K562 (cell line): ENCODE data around the gene BCAR3. TPM values are rescaled to one million over a fixed set of nuclear protein-coding genes. Genes with fewer than 3 reads are reported as not detected.
A peak's percentile ranks its signal among the peaks of the same experiment; 100 is the strongest.

Experiments used
- ATAC-seq: fragments of 200-7000 bp; cut with Tn5 transposase; 3 replicates; pipeline ENCODE4 v1.9.1; 2020; ENCODE audit warnings: moderate library complexity
- BruUV-seq: library from RNA; stranded (reverse); fragments of 400-500 nt; replicated peaks from 2 replicates; lab custom pipeline; 2021; lab: Mats Ljungman, UMichigan
- CTCF ChIA-PET: fragments of 300-600 bp; formaldehyde crosslinking; extraction: SDS; loops from one replicate; lab custom pipeline; 2021; ENCODE audit warnings: low intra/inter-chr PET ratio; lab: Yijun Ruan, JAX
- POLR2A ChIA-PET: fragments of 300-600, 350-650 bp; sonication (Branson Sonifier 250); formaldehyde crosslinking; extraction: SDS; loops from one replicate; lab custom pipeline; 2021; ENCODE audit warnings: antibody characterized with exemption, inconsistent platforms; lab: Yijun Ruan, JAX
- DNase-seq, 4 experiments: peaks; one replicate each; pipeline versions ENCODE4 v3.0.0 to v3.0.0-alpha.2; 2011 to 2018; ENCODE audit warnings: low spot score in 3 of 4, mixed read lengths in 3 of 4; ENCODE audit errors: extremely low read depth in 1 of 4
- FAIRE-seq: peaks from 2 replicates; lab custom pipeline; 2011; peaks lifted over from hg19 to GRCh38; lab: Jason Lieb, UNC
- H2AFZ ChIP-seq: 2 replicates; pipeline ENCODE4 v1.6.0; 2011; ENCODE audit warnings: low read depth, low read length, control low read depth, inconsistent platforms
- H3K27ac ChIP-seq: fragments of 200-600 bp; 3 replicates; pipeline ENCODE4 v1.8.0; 2011; ENCODE audit warnings: low read depth, mild to moderate bottlenecking, control low read depth, inconsistent platforms, low read length, moderate library complexity, mixed read lengths; ENCODE audit errors: extremely low read depth
- H3K27me3 ChIP-seq, 2 experiments: fragments of 300-600 bp in 1 of 2; 2 replicates in 1 of 2; 3 replicates in 1 of 2; pipeline versions ENCODE4 v1.6.0 to v1.8.0; 2011; ENCODE audit warnings: inconsistent platforms in 2 of 2, low read length in 2 of 2, mild to moderate bottlenecking in 1 of 2, mixed read lengths in 1 of 2, moderate library complexity in 1 of 2; ENCODE audit not compliant: control insufficient read depth in 2 of 2, insufficient read depth in 2 of 2
- H3K36me3 ChIP-seq: fragments of 300-600 bp; 3 replicates; pipeline ENCODE4 v1.8.0; 2011; ENCODE audit warnings: mild to moderate bottlenecking, low read length, inconsistent platforms; ENCODE audit not compliant: control insufficient read depth, insufficient read depth
- H3K4me1 ChIP-seq, 2 experiments: fragments of 200-600 bp in 1 of 2; replicated peaks in 1 of 2; 2 replicates in 1 of 2; 3 replicates in 1 of 2; pipeline versions ENCODE4 v1.5.1 to v1.8.0; 2011; ENCODE audit warnings: inconsistent platforms in 2 of 2, low read length in 2 of 2, mild to moderate bottlenecking in 1 of 2, mixed read lengths in 1 of 2, moderate library complexity in 1 of 2; ENCODE audit not compliant: control insufficient read depth in 2 of 2, insufficient read depth in 2 of 2
- H3K4me2 ChIP-seq: 2 replicates; pipeline ENCODE4 v1.6.1; 2011; ENCODE audit warnings: low read length, control low read depth, inconsistent platforms, mixed read lengths; ENCODE audit not compliant: insufficient read depth
- H3K4me3 ChIP-seq: fragments of 200-600 bp; sonication (generic), shearing (Covaris generic); 2 replicates; pipeline ENCODE4 v1.5.1; 2016; ENCODE audit warnings: control low read depth, inconsistent platforms
- H3K79me2 ChIP-seq: fragments of 200-600 bp; 3 replicates; pipeline ENCODE4 v1.8.0; 2011; ENCODE audit warnings: low read length, inconsistent platforms; ENCODE audit not compliant: control insufficient read depth, insufficient read depth
- H3K9ac ChIP-seq, 2 experiments: 2 replicates each; pipeline versions ENCODE4 v1.6.0 to v1.6.1; 2011; ENCODE audit warnings: low read depth in 2 of 2, low read length in 2 of 2, control low read depth in 1 of 2, inconsistent platforms in 1 of 2, mild to moderate bottlenecking in 1 of 2, mixed read lengths in 1 of 2; ENCODE audit not compliant: insufficient read depth in 1 of 2
- H3K9me1 ChIP-seq: one replicate; pipeline ENCODE4 v1.6.0; 2011; ENCODE audit warnings: inconsistent platforms, mild to moderate bottlenecking, low read length, moderate library complexity; ENCODE audit not compliant: control insufficient read depth, insufficient read depth
- H3K9me3 ChIP-seq: replicated peaks from 2 replicates; pipeline ENCODE4 v1.5.1; 2011; ENCODE audit warnings: low read depth, low read length, inconsistent platforms; ENCODE audit not compliant: control insufficient read depth, insufficient read depth
- H4K20me1 ChIP-seq: replicated peaks from 2 replicates; pipeline ENCODE4 v1.6.1; 2011; ENCODE audit warnings: low read length, inconsistent platforms, mixed read lengths; ENCODE audit not compliant: control insufficient read depth, insufficient read depth
- ARNT ChIP-seq, 2 experiments: fragments of 450-650 bp; IDR thresholded peaks; 2 replicates each; pipeline ENCODE4 v1.6.1; 2016; ENCODE audit warnings: mild to moderate bottlenecking in 1 of 2
- C11orf30 ChIP-seq: fragments of 450-650 bp; IDR thresholded peaks from 2 replicates; pipeline ENCODE4 v1.6.1; 2016; ENCODE audit warnings: low read depth, mild to moderate bottlenecking
- ETV6 ChIP-seq, 3 experiments: fragments of 150-350 bp in 1 of 3; sonication (generic) in 1 of 3; formaldehyde crosslinking in 1 of 3; IDR thresholded peaks; 2 replicates each; pipeline versions ENCODE4 v1.6.1 to v1.8.0; 2014 to 2022; ENCODE audit warnings: borderline replicate concordance in 2 of 3, low read depth in 2 of 3, antibody characterized with exemption in 1 of 3, low read length in 1 of 3, mild to moderate bottlenecking in 1 of 3, missing genetic modification reagents in 1 of 3
- MEF2A ChIP-seq: IDR thresholded peaks from 2 replicates; pipeline ENCODE4 v1.6.1; 2011; ENCODE audit warnings: low read depth, mild to moderate bottlenecking, low read length, moderate library complexity; ENCODE audit not compliant: control insufficient read depth
- MXD1 ChIP-seq: fragments of 250-450 bp; sonication (Bioruptor Pico); IDR thresholded peaks from 2 replicates; pipeline ENCODE4 v1.8.0; 2021; ENCODE audit warnings: borderline replicate concordance, mild to moderate bottlenecking, moderate library complexity; ENCODE audit not compliant: poor library complexity, severe bottlenecking
- RAD21 ChIP-seq, 2 experiments: fragments of 250-450 bp in 1 of 2; fragments of 450-650 bp in 1 of 2; sonication (Bioruptor Pico) in 1 of 2; formaldehyde crosslinking in 1 of 2; IDR thresholded peaks in 1 of 2; conservative IDR thresholded peaks in 1 of 2; 2 replicates each; pipeline versions ENCODE4 v1.4.0 to v1.8.0; 2020 to 2022; ENCODE audit warnings: mild to moderate bottlenecking in 2 of 2, moderate library complexity in 1 of 2
- RAD51 ChIP-seq: fragments of 450-650 bp; IDR thresholded peaks from 2 replicates; pipeline ENCODE4 v1.7.1; 2016; ENCODE audit warnings: low read depth, mild to moderate bottlenecking, borderline replicate concordance
- TBP ChIP-seq: optimal IDR thresholded peaks from 2 replicates; pipeline ENCODE3; 2011; ENCODE audit warnings: low read depth, low read length, improper control_type of control experiment
- TRIM25 ChIP-seq: fragments of 450-650 bp; IDR thresholded peaks from 2 replicates; pipeline ENCODE4 v1.7.0; 2016; ENCODE audit warnings: borderline replicate concordance
- ZBTB7A ChIP-seq: IDR thresholded peaks from 2 replicates; pipeline ENCODE4 v1.6.1; 2011; ENCODE audit warnings: low read depth, mild to moderate bottlenecking, low read length, moderate library complexity, borderline replicate concordance; ENCODE audit not compliant: control insufficient read depth
- ZNF140 ChIP-seq: fragments of 250-450 bp; sonication (Bioruptor Pico); IDR thresholded peaks from 2 replicates; pipeline ENCODE4 v1.8.0; 2021; ENCODE audit warnings: moderate library complexity, mild to moderate bottlenecking, inconsistent platforms
- ZNF551 ChIP-seq: fragments of 250-450 bp; sonication (Bioruptor Pico); IDR thresholded peaks from 2 replicates; pipeline ENCODE4 v1.5.0; 2021; ENCODE audit warnings: mild to moderate bottlenecking, moderate library complexity
- WGBS: fragments of 100-300 bp; shearing (Covaris generic); methylation state at CpG from one replicate; pipeline ENCODE4 v1.1.6; 2016; ENCODE audit warnings: low coverage, mixed read lengths; ENCODE audit not compliant: insufficient coverage; ENCODE audit errors: missing lambda C conversion rate; 5-methylcytosine and 5-hydroxymethylcytosine counted together
- in situ Hi-C: fragments of 300-500 bp; cut with MboI; formaldehyde crosslinking; loops from 4 replicates; pipeline ENCODE4 v1.15.0; 2018; ENCODE audit warnings: inconsistent platforms, mixed read lengths
- intact Hi-C: fragments of 100-400 bp; cut with micrococcal nuclease; formaldehyde crosslinking; loops from 2 replicates; pipeline ENCODE4 v1.14.2; 2022
- polyA plus RNA-seq, 8 experiments: library from polyadenylated mRNA; depleted of rRNA in 4 of 8; stranded (reverse) in 5 of 8; unstranded in 3 of 8; fragments of >200 nt; fragmentation: Nextera tagmentation in 2 of 8; fragmentation: Illumina TruSeq in 1 of 8; extraction: Ambion mirVana in 2 of 8; extraction: Trizol in 1 of 8; gene quantifications; 2 replicates each; pipeline versions ENCODE4 v1.2.1 to v1.2.3, GENCODE V29; 2011 to 2014; ENCODE audit warnings: inconsistent platforms in 1 of 8, missing spikeins in 1 of 8
- total RNA-seq, 7 experiments: library from RNA; depleted of rRNA in 6 of 7; stranded (reverse); fragments of >200 nt in 6 of 7; fragmentation: Illumina TruSeq in 2 of 7; extraction: Trizol in 2 of 7; gene quantifications; 2 replicates each; pipeline versions ENCODE4 v1.2.1 to v1.2.3, GENCODE V29; 2011 to 2021; ENCODE audit warnings: low replicate concordance in 1 of 7
- TF ChIP-seq, protein P1 (sequence below): IDR thresholded peaks from 2 replicates; pipeline ENCODE4 v1.6.1; 2011; ENCODE audit warnings: borderline replicate concordance, low read depth, mild to moderate bottlenecking, moderate library complexity, low read length; ENCODE audit not compliant: insufficient read depth, poor library complexity, severe bottlenecking

The BCAR3 gene
- total and polyA plus RNA-seq, 9 of the 15 experiments (the other 6 are each of a cell fraction or from before 2014, with no cell fraction given): 1.8 to 6.3 (median 3.8) TPM

DNA sequence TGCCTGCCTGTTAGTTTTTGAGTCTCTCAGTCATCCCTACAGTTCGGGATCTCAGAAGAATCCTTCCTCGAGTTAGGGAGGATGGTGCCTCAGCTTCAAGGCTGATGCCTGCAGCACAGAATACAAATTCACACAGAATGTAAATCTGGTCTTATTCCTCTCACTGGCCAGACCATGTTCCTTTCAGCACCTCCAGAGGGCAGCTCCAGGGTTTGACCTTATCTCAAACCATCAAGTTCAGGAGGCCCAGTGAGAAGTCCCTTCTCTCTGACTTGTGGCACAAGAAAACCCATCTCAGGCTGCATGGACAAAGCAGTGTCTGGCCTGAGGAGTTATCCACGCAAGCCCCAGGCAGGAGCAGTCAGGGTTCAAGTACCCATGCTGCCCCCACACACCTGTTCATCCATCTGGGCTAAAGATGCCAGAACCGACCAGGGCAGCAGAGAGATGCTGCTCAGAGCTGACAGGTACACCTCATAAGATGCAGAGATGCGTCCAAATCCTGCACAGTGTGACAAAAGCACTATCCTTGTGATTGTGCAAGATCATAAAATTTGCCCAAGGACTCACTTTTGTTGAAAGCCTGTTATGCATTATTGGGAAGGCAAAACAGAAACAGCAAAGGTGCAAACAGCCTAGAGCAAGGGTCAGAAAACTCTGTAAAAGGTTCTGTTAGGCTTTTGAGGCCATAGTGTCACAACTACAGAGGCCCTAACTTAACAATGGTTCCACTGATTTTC lies 49.8 kb downstream of the BCAR3 start:
- 0% methylated on average over 5 of the region's 5 CpGs for WGBS
- no peak overlapping the region for H2AFZ ChIP-seq
- ChIA-PET CTCF (interaction anchor here (0.6 to 2.9 kb wide), 4 partner anchors 49 to 704 kb away, joined by 3 to 31 read pairs (median 6); no protein-coding TSS in a partner anchor), POLR2A (no interaction called here)
- no peaks in the 10 kb centered on the region for H3K4me1 ChIP-seq
- FAIRE-seq (peak; percentile 51), DNase-seq (peak in 3 of 4 experiments; percentile 15 to 51 (median 30)), ATAC-seq (peak; percentile 87)
- intact Hi-C loops: no loop called here
- no peaks in the 10 kb centered on the region for H3K36me3 ChIP-seq
- no peak overlapping the region for H3K4me2 ChIP-seq
- no peaks in the 10 kb centered on the region for H3K9me3 ChIP-seq
- BruUV-seq: no TSS peak
- H3K9me1 ChIP-seq: no peaks in the 10 kb centered on the region
- H3K4me3 ChIP-seq: no peak overlapping the region
- in situ Hi-C loops: loop anchor here (10.0 kb wide), 1 partner anchor 103 kb away; no protein-coding TSS in a partner anchor
- no peaks in the 10 kb centered on the region for H3K27me3 ChIP-seq
- no peak overlapping the region for H3K9ac ChIP-seq
- no peaks in the 10 kb centered on the region for H4K20me1 ChIP-seq
- no peaks in the 10 kb centered on the region for H3K79me2 ChIP-seq
- no peak overlapping the region for H3K27ac ChIP-seq
- TF ChIP-seq ZBTB7A: no peak
- no peak for TF ChIP-seq RAD51
- TF ChIP-seq TRIM25: no peak
- TF ChIP-seq TBP: no peak
- no peak for TF ChIP-seq ZNF551 (CRISPR knock-in tag)
- TF ChIP-seq MXD1 (CRISPR knock-in tag): no peak
- TF ChIP-seq, protein P1, sequence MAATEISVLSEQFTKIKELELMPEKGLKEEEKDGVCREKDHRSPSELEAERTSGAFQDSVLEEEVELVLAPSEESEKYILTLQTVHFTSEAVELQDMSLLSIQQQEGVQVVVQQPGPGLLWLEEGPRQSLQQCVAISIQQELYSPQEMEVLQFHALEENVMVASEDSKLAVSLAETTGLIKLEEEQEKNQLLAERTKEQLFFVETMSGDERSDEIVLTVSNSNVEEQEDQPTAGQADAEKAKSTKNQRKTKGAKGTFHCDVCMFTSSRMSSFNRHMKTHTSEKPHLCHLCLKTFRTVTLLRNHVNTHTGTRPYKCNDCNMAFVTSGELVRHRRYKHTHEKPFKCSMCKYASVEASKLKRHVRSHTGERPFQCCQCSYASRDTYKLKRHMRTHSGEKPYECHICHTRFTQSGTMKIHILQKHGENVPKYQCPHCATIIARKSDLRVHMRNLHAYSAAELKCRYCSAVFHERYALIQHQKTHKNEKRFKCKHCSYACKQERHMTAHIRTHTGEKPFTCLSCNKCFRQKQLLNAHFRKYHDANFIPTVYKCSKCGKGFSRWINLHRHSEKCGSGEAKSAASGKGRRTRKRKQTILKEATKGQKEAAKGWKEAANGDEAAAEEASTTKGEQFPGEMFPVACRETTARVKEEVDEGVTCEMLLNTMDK: peak; percentile 72
- no peak for TF ChIP-seq ZNF140 (CRISPR knock-in tag)
- TF ChIP-seq RAD21 (CRISPR knock-in tag; conservative IDR thresholded peaks at IDR 0.05 in 1 of 2, IDR thresholded peaks at IDR 0.05 in 1 of 2): peak; percentile 75 to 86
- TF ChIP-seq C11orf30: no peak
- TF ChIP-seq ETV6 (IDR thresholded peaks at IDR 0.05; ENCODE audit: borderline replicate concordance in 1 of 2, low read depth in 2 of 2, low read length in 1 of 2): no peak
- TF ChIP-seq ETV6 (CRISPR knock-in tag; IDR thresholded peaks at IDR 0.05; ENCODE audit: borderline replicate concordance): no peak
- no peak for TF ChIP-seq ARNT (IDR thresholded peaks at IDR 0.05)
- TF ChIP-seq MEF2A: no peak
